Lung microvascular endothelial cell (primary cell): ENCODE data around the gene CYB5D1. TPM values are rescaled to one million over a fixed set of nuclear protein-coding genes. Genes with fewer than 3 reads are reported as not detected.
A peak's percentile ranks its signal among the peaks of the same experiment; 100 is the strongest.

Experiments
- DNase-seq, 2 donors: peaks; one replicate each; pipeline versions ENCODE4 v3.0.0 to v3.0.0-alpha.2; 2010; ENCODE audit warnings: low read depth in 2 of 2
- total RNA-seq: library from RNA; depleted of rRNA; stranded (reverse); fragments of >200 nt; gene quantifications from 2 replicates; pipeline ENCODE4 v1.2.1, GENCODE V29; 2014

Gene CYB5D1
- total RNA-seq, 1 donor from 2014 or later = 5.6 TPM

DNA sequence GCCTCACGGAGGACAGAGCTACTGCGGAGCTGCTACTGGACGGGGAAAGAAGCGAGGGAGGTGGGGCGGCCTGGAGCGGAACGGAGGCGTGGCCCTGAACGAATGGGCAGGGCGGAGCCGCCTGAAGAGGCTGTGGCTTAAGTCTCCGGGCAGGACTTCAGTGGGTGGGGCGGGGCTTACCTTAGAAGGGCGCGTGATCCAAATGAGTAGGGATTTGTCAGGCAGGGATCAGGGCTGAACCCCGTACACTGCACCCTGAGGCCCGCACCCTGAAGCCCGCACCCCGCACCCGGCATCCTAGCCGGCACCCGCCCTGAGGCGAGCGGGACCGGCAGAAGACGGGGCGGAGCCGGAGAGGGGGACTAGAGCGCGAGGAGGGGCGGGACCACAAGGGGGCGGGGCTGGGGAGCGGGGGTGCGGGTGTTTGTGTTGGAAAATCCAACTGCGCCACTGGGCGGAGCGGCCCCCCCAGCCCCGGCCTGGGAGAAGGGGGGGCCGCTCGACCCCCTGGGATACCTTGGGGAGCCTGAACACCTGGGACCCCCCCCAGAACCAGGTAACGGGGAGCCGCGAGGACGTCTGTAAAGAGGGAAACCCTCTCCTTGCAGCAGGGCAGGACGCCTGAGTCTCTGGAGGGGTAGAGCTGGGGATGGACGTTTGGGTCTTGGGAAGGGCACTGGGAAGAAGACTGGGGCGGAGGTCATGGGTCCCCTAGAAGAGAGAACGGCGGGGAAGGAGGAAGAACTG lies 23.8 kb upstream of the CYB5D1 start, which contains the start of gene KDM6B:
Gene KDM6B (plus strand): TSS at position 423 of the 747 bp plus-strand sequence. CDS start 11,338 bp downstream, outside the sequence.
- peak; percentile 92 for DNase-seq

DNA sequence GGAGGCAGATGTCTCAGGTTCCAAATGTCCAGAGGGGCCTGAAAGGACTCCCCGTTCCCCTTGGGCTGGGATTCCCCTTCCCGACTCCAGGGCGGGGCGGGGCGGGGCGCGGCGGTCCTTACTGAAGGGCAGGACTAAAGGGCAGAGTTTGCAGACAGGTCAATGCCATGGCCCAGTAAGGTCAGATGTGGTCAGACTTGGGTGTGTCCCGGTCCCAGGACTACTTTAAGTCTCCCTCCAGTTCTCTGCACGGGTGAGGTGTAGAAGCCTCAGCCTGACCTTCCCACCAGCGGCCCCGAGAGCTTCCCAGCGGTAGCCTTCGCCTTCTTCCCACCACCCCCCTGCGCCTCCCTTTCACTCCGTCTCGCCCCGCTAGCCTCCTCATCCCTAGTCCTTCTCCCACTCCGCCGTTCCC lies 23.3 kb upstream of the CYB5D1 start:
- DNase-seq = peak; percentile 39 to 63

DNA sequence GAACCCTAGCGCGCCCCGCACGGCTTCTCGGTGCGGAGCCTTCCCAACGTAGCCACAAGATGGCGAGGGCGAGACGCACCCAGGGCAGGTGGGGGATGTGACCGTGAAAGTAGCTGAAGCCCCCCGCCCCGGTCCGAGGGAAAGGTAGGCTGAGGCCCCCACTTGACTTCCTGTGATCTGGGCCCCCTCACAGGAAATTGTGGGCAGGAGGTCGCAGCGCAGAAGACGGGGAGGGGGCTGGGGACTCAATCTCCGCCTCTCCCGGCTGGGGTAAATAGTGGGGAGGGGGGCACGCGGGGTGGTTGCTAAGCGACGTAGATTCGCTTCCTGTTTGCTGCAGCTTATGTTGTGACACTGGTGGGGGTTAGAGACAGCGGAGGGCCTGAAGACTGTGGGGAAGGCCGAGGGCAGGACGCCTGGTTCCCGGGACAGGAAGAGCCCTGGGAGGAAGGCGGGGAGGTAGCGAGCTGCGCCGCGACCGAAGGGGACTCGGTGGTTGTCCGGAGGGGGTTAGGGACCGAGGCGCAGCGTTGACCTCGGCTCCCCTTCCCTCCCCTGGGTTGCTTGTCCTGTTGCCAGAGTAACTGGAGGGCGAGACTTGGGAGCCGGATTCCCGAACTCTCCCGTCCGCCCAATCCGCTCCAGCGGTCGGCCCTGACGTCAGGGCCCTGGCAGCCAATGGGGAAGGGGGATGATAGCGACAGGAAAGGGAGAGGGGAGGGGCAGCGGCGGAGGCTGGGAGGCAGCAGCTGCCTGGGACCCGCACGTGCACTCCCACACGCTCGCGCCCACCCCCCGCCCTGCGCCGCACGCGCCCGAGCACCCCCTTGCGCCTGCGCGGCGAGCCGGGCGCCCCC lies 22.6 kb upstream of the CYB5D1 start:
- peak; percentile 99 to 100 for DNase-seq

DNA sequence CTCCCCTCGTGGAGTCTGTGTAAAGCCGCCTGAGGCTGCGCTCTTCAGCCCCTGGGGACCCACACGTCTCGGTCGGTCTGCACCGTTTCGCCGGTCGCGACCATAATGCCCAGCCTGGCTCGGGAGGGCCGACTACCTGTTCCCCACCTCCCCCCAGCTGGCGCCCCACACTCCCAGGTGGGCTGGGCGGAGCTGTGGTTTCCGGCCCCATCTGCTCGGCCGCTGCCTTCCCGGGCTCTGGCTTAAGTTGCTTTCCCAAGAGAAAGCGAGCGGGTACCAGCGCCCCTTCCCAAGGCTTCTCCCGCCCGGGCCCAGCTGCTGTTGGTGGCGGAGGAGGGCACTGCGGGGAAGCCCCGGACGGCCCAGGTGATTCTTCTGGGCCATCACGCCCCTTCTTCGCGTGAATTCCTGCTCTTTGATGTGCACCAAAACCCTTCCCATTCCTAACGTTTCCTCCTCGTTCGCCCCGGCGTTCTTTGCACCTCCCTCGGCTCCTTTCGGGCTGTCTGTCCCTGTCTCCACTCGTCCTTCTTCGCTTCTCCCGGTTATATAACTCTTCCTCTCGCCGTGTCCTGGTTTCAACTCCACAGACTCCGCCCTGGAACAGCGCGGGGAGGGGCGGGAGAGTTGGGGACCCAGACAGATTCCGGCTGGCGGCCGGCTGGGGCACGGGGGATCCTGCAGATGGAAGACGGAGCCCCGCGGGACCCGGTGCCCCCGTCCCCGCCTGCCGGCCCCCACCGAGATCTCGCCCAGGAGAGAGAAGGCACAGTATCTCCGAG lies 21.8 kb upstream of the CYB5D1 start:
- DNase-seq = peak; percentile 47 to 78

DNA sequence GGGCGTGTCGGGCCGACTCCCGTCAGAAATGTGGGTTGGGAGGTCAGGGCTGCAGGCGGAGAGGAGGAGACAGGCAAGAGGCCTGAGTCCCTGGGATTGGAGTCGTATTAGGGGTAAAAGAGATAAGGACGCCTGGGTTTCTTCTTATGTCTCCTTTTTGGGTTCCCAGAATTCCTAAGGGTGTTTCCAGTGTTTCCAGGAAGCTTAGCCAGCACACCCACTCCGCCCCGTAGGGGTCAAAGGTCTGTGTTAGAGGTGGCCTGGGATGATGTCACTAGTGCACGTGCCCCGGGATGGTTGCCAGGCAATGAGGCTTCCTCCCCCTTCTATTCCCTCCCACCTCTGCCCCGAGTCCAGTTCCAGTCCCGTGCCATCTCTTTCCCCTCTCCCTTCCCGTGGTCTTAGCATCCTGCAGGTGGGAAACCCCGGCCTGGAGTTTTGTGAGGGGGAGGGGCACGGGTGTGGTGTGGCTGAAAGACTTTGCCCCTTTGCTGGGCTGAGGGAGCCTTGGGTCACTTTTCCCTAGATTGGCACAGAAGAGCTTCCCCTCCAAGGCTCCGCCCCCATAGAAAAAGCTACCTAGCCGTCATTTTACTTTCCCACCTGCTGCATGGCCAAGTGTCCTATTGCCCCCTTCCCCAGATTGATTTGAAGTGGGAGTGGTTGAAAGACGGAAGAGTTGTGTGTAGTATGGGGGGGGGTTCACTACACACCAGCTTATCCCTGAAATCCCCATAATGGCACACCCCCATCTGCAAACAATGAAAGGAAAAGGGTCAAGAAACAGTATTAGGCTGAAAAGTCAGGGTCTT lies 21.0 kb upstream of the CYB5D1 start:
- peak; percentile 88 to 98 for DNase-seq

DNA sequence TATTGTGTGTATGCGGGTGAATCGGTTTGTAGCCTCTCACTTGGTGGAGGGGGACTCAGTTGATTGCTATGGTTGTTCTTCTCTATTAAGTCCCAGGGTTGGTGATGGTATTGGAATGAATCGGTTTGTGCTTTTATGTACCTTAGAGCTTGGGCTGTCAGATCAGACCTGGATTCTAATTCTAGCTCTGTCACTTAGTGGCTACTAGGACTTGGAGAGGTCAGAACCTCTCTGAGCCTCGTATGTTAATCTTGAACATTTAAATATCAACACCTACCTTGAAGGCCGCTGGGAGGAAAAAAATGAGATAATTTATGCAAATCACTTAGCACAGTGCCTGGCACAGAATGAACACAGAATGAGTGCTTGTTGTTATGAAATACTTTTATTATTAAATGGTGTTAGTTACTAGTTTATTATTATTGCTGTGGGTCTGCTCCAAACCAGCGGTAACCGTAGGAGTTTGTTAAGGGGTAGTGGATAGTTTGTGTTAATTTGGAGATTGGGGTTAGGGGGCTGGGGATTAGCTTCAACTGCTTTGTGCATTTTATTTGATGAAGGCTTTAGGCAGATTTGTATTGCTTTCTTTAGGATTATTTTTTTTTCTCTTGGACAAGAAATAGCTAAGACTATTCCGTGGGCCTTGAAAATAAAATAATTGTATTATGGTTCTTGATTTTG lies 20.3 kb upstream of the CYB5D1 start:
- no peak for DNase-seq

DNA sequence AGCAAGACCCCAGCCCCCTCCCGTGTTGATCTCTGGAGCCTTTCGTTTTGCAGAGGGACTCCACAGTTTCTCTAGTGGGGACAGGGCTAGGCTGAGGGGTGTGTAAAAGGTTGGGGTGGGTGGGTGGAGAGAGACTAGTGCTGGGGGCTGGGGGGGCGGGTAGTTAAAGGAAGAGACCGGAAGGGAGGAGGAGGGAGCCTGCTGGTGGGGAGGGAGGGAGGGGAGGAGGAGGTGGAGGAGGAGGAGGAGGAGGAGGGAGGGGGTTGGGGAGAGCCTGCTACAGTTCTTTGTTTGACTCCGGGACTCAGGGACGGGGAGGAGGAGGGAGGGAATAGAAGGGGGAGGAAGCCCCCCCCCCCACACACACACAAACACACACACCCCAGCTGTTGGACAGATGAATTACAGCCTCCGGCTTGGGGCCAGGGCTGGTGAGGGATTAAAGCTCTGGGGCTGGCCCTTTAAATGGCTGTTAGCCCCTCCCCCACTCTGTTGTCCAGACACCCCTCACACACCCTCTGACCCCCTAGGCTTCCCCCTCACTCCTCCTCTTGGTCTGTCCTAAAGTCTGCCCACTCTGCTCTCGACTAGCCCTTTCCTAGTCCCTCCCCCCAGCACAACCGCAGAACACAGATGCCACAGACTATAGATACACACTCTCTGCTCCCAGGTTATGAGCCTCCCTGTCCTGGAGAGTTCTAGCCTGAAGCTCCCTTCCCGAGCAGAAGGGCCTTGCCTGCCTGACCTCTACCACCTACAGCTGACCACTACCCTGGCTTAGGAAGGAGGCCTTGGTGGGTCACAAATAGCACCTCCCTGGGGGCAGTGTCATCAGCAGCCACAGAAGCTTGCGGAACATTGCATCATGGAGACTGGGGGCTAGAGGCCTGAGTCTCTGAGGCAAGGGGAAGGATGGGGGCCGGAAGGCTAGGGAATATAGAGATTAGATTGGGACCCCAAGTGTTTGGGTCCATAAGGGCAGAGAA lies 19.4 kb upstream of the CYB5D1 start:
- peak; percentile 39 to 40 for DNase-seq

DNA sequence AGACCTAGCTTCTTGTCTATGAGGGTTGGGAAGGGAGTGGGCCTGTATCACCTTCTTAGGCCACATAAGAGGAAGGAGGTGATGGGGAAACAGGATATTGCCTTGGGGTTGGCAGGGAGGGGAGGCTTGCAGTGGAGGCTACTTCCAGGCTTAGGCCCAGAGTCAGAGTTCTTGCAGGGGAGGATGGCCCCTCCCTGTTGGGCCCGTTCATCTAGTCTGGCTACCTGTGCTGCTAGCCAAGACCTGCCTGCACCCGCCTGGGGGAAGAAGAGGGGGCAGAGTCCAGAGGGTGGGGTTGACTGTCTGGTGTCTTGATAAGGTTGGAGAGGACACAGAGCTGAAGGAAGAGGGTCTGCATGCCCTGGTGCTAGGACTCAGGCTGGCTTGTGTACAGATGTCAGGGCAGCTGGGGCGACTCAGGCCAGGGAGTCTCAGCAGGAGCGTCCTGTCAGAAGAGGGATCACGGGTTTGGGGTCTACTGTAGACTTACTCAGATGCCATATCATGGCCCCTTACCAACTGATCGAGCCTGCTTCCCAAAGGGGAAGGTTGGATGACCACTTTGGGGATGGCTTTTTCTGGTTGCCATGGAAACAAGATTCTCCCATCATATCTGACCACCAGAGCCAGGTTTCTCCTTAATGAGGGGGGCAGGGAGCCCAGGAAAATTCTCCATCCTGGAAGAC lies 18.5 kb upstream of the CYB5D1 start:
- no peak for DNase-seq

DNA sequence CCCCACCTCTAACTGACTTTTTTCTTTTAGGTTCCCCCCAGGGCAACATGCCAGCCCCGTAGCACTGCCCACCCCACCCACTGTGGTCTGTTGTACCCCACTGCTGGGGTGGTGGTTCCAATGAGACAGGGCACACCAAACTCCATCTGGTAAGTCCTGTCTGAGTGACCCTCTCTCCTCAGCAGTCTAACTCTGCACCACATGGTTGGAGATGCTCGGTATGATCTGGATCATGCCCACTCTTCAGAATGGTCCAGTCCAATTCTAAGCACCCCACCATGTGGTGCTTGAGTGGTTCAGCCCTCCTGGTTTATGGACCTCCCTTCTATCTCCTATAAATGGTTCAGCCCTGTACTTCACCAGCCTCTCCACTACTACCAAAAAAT lies 17.9 kb upstream of the CYB5D1 start:
- DNase-seq = no peak

DNA sequence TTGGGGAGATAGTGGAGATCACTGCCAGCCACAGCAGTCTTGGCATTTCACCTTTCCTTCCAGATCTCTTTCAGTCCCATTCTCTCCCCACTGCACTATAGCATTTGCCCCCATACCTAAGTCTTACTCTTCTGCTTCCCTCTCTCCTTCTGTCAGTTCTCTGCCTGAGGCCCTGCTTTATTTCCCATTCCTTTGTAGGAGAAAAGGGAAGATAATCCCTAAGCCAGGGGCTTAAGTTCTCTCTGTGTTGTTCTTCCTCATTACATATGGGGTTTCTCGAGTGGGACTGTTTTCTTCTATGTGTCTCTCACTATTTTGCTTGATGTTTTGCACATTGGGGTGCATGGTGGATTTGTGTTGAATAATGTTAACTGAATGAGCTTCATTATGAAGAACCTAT lies 17.4 kb upstream of the CYB5D1 start:
- DNase-seq = no peak

DNA sequence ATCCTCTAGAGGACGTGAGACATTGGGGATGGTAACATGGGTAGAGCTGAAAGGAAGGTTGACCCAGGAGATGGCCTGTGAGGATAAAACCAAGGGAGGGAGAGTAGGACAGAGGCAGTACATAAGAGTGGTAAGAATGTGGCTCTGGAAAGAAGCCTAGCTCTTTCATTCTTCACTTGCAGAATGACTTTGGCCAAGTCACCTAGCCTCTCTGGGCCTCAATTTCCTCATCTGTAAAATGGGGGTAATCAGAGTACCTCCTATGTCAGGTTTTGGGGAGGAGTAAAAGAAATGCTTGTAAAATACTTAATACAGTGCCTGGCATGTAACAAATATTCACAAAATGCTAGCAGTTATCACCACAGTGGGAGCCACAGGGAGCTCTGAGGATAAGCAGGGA lies 16.9 kb upstream of the CYB5D1 start:
- DNase-seq = no peak

DNA sequence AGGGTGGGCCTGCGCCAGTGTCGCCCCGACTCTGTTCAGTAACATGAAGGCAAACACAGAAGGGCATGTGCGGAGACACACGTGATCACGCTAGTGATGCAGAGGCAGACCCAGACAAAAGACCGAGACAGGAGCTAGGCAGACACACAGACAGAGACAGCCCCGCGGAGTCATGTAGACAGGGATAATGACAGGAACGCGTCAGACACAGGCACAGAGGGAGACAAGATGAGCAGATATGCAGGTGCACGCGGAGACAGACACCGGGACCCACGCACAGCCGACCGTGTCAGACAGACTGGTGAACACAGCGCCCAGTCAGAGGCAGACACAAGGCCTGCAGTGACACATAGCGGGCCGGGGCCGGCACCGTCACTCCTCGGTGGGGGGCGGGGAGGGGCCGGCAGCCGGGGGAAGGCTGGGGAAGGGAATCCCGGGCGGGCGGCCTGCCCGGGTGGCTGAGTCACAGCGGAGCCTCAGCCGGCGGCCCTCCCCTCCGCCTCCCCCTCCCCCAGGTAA lies 16.3 kb upstream of the CYB5D1 start:
- peak; percentile 94 to 96 for DNase-seq

DNA sequence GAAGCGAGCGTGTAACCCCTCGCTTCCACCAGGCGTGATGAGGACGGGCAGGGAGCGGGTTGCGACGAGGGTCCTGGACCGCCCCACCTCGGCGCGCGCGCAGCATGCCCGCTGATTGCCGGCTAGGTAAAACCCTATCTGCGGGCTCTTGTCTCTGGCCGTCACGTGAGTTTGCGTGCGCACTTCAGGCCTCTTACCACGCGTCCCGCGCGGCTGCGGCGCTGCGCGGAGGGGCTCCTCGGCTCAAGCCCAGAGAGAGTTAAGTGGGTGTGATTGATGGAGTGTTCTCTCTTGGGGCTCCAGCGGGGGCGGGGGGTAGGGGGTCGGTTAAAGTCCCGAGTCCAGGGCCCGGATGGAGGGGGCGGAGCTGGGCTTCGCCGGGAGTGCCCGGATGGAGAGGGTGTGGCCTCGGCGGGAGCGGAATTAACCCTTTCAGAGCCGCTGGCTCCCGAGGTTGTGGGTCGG lies 15.9 kb upstream of the CYB5D1 start:
- peak; percentile 88 to 93 for DNase-seq

DNA sequence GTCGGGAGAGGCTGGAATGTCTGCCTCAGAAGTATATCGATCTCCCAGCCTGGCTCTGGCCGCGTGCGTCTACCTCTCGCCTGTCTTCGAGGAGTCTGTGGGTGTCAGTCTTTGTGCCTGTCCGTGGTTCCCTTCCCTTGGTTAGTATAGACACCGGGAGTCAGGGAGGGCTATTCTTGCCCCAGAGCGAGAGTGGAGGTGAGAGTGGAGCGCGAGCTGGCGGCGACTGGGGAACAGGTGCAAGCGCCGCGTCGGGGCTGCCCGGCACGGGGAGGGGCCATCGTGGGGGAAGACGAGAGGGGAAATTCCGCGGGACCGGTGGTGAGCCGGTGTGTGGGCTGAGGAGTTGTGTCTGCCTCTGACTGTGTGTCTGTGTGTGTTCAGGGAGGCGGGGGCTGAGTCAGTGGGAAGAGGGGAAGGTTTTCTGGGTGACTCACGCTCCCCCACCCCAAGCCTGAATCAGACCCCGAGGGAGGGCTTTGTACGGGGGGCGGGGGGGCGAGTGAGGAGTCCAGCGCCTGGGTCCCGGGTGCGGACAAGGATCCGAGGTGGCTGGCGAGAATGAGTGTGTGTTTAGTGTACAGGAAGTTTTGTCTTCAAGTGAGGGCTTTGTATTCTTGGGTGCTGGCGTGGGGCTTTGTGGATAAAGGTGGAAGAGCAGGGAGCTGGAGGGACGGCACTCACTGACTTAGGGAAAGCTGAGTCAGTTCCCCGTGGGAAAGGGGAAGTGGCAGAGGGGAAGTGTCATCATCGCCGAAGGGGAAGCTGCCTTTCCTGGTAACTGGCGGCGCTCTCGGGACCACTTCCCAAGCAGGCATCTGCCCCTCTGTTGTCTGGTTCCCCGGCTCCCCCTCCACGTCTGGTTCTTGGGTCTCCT lies 15.2 kb upstream of the CYB5D1 start:
- peak; percentile 98 for DNase-seq

DNA sequence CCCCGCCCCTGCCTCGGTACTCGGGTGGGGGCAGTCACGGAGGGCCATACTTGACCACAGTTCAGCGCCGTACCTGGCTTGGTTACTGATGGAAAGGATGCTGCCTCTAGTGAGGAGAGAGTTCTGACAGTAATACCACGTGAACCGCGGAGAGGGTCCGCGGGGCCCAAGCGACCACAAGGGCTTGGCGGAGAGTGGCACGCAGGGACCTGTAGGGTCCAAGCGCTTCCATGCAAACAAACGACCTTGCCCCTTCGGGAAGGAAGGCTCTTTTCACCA lies 14.6 kb upstream of the CYB5D1 start:
- DNase-seq = no peak

DNA sequence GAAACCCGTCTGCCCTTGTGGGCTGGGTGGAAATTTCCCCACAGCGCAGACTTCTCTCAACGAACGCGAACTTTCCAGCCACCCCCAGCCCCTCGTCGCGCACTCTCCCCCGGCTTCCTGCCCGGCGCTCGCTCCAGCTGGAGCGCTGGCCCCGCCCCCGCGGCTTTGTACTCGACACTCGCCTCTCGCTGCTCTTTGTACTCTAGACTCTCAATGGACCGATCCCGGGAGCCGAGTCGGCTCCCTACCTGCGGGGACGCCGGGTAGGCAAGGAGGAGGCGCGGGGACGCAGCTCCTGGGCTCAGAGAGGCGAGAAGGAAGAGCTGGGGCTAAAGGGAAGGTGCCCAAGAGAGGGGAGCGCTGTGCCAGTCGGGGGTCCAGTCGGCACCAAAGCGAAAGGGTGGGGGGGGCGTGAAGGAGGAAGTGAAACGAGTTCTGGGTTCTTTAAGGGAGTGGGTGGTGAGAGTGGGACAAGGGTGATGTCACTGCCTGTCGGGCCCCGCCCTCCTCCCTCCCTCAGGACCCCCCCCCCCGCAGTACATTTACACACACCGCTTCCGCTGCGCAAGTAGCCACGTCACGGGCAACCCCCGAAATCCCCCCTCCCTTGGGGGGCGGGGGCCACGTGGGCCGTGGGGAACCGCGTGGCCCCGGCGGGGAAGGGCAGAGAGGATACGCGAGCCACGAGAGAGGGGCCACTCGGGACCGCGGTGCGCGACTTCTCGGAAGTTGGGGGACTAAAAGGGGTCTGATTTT lies 14.1 kb upstream of the CYB5D1 start:
- peak; percentile 95 for DNase-seq
